Inflammatory macrophage (primary cell): ENCODE measurements around the gene UBE3D.
"Not testable (repeated sequence)": the region's sequence is repeated elsewhere in the genome, so short reads cannot be mapped to it uniquely, and the experiment has no call there.

Source experiments
- DNase-seq, 2 donors: peaks; one replicate each; pipeline ENCODE4 v3.0.0-alpha.2; 2020 to 2022

Gene UBE3D

DNA sequence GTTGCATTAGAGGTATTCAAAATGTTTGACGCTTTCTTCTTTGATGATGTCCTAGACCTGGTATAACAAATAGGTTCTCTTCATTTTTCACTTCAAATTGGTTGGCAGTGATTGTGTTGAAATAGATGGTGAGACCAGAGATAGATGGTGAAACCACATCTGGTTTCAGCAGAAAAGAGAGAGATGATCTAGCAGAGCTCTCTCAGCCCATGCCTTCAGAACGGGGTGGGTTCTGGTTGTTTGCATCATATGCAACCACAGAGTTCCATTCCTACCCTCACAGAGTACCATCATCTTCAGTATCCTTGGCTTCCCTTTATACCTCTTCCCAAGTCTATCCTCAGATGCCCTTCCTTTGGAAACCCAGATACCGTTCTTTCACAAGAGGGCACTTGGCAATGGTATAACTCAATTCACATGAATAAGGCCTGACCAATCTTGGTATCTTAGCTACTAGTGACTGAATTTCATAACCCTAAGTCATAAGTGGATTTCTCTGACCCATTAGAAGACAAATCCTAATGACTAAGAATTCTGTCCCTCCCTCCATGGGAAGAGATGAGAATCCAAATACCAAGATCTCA, 93.7 kb downstream of the UBE3D start:
- DNase-seq = no peak

DNA sequence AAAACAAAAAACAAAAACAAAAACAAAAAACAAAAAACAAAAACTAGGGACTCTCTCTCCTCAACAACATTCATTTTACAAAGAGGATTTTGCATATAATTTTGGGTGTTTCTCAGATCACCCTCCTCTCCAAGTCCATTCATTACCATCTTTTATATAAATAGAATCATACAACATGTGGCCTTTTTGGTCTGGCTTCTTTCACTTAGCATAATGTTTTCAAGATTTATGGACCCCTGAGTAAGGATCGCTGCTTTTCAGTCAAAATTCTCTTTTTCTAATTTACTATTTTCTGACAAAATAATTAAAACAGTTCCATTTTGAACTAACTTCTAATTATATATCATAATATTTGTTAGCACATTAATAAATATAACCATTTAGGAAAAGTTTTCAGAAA, 94.8 kb downstream of the UBE3D start:
- no peak for DNase-seq

DNA sequence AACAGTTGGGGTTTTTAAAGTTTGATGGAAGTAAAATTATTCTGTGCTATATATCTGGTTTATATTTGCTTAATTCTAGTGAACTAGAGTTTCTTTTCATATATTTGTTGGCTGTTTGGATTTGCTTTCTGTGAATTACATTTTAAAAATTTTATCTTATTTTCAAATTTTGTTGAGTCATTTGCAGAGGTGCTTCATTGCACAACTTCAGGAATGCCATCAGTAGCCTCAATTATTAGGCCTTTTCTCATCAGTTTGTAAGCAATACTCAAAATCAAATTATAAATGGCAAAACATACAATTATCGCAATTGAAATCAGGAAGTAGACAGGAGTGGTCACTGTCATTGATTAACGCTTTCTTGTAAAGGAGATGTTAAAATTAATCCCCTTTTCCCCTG, 96.9 kb downstream of the UBE3D start:
- no peak for DNase-seq

DNA sequence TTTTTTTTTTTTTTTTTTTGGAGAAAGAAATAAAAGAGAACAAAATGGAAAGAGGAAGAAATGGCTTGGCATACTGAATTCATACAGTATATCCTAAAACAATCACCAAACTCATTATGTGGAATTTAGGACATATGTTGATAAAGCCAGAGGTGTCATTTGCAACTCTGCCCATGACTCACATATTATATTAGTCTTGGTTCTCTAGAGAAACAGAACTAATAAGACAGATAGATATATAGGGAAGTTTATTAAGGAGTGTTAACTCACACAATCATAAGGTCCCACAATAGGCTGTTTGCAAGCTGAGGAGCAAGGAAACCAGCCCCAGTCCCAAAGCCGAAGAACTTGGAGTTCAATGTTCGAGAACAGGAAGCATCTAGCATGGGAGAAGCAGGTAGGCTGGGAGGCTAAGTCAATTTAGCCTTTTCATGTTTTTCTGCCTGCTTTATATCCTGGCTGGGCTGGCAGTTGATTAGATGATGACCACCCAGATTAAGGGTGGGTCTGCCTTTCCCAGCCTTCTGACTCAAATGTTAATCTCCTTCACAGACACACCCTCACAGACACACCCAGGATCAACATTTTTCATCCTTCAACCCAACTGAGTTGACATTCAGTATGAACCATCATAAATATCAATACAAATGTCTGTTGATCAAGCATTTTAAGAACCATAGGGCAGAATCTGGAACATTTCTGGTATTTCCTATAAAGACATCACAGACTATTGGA, 102.3 kb downstream of the UBE3D start:
- no peak for DNase-seq

DNA sequence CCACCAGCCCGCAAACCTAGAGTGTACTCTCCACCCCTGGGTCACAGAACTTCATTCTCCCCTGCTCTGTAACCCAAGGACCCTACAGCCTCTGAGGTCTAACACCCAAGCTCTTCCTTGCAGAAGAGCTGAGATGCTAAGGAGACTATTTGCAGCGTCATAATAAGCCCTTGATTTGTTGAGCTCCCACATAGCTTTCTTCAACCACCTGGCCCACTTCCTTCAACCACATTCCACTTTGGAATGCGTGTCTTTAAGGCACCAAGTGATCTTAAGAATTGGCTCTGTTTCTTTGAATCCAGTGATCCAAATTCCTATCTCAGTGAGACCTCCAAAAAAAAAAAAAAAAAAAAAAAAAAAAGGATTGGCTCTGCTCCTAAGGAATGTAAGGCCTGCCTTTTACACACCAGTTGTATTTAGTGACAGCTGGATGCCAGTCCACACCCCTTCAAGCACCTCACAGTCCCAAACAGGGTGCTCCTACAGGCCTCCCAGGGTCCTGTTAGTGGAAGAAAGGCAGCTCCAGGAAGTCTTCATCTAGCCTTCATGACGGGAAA, 106.2 kb downstream of the UBE3D start:
- no peak for DNase-seq

DNA sequence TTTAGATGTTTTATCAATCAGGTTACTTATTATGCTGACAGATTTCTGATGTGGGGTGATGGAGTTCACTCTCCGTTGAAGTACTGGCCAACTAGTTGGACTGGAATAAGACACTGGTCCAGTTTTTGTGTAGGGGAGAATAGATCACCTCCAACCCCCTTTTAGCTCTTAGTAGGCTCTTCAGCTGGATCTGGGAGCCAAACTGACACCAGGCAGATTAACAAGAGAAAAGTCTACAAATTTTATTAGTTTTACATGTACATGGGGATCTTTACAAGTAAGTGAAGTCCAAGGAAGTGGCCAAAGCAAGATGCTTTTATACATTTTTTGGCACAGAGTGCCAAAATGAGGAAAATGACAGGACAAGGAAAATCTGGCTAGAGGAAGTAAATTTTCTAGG, 107.1 kb downstream of the UBE3D start:
- DNase-seq = no peak

DNA sequence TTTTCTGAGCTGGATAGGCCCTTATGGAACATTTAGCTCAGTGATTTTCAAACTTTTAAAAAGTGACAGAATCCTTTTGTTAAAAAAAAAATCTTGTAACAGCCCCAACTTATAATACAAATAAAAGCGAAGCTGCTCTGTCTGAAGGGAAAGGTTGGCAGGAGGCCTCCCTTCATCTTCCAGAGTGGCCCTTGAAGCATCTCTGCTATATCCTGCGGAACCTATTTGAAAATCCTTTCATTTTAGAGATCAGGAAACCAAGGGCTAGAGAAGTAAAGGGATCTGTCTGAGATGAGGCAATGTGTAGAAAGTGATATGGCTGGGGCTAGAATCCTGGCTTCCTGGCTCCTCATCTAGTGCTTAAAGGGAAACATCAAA, 107.8 kb downstream of the UBE3D start:
- no peak for DNase-seq

DNA sequence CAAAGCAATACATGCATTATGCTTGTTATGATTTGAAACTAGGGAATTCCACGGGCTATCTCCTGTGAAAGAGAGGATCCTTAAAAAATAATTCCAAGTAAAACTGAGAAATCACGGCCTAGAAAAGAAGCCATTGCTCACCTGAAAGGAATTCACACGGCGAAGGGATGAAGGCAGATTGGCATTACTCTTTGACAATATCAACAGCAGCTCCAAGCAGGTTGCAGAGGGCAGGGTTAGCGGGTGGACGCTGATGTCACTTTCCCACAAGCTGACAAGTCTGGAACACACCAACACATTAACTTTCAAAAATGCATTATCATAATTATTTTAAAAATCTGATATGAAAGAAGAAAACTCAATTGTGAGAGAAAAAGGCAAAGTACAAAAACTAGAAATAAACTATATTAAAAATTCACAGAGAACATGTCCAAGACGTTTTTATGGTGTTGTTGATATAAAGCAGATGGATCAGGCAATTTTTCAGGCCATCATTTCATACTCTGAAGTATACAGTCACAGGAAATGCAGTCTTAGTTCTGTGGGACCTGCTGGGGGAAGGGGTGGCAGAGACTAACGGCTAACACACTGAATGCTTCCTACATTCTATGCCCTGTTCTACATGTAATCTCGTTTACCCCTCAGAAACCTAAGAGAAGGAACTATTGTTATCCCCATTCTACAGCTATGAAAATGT, 108.3 kb downstream of the UBE3D start:
- no peak for DNase-seq

DNA sequence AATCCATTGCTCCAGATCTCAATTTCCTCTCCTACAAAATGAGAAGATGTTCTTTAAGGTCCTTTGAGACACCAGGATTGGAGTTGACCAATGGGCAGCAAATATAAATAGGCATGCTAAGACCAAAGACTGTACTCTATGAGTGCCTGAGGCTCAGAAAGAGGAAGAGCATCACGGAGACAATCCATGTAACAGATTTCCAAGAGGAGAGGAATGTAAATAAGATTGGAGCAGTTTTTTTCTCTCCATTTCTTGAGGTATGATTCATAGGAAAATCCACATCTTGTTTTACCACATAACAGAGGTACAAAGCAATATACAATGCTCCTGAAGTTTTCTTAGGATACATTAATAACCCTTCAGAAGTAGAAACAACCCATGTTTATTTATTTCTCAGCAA, 109.8 kb downstream of the UBE3D start:
- DNase-seq = no peak

DNA sequence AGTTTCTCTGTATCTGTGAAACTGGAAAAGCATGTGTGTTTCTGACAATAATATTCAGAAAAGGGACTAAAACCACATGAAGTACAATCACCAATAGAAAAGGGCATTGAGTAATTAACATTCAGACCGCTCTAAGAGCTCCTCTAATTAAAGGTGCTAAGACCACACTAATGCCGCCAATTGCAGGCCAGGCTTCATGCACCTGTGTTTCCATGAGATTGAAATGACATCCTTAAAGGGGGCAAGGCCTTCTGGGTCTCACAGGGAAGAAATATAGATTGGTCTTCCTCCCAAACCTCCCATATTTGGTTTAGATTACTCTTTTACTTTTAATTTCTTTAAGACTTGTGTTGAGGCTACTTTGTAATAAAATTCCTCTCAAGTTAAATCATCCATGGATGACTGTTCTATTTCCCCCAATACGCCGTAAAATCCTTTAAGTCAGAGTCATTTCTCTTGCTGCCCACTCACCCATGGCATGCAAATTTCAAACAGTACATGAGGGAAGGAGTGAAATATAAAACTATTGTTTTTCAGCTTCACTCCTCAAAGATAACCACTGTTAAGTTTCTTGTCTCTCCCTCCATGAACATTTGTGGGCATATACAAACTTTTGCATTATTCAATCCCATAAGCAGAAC, 110.6 kb downstream of the UBE3D start:
- no peak for DNase-seq

DNA sequence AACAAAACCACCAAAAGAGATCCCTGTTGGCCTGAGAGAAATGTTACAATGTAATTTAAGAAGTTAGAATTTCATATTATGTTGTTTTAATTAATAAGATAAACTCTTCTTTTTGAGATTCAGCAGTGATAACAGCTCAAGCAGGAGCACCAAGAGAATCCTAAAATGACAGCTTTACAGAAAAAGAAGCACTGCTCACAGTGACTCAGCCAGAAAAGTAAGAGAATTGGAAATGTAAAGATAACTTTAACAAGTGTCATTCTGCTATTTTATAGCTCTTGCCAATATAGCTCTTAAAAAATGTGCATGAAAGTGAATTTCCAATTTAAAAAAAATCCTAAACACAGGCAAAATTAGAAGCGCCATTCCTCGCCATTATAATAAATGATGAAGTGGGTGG, 111.3 kb downstream of the UBE3D start:
- DNase-seq = no peak

DNA sequence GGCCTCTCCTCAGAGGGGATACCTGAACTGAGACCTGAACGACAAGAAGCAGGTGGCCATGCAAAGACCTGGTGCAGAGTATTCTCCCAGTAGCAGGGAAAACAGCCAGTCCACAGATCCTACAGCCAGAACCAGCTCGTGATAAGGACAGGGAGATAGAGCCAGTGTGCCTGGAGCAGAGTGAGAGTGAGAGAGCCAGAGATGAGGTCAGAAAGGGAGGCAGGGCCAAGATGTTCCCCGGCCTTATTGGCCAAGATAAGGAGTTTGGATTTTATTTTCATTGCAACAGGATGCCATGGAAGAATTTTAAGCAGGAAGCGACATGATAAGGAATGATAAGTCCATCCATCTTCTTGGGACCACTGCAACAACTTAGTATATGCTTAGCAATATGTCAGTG, 111.8 kb downstream of the UBE3D start:
- DNase-seq = no peak

DNA sequence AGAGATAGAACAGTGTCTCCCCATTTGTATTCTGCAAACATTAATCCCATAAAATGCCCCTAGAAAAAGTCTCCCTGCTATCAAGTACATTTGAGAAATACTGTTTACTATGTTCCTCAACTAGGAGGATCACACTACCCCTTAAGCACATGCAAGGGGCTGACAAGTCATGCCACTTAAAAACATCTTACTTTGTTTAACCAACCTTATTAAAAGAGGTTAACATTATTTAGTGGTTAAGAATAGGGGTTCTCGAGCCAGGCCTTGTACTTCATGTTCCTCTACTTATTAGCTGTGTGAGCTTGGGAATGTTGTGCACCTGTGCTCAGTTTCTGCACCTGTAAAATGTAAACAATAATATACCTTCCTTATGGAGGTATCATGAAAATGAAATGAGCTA, 113.7 kb downstream of the UBE3D start:
- DNase-seq = no peak

DNA sequence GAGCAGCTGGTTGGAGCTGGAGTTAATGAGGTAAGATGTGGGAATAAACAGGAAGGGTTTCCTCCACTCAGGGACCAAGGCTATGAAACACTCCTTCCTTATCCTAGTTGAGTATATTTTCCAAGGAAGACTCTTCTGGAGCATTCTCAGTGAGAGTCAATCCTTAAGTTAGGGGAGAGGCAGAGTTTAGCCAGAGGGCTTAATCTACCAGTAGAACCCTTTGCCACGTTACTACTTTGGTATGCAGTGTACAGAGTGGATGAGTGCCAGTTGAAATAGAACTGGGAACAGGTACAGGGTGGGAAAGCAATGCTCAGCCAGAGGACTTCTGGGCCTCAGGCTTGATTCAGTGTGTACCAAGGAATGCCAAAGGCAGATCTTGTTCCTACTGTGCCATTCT, 114.3 kb downstream of the UBE3D start:
- no peak for DNase-seq

DNA sequence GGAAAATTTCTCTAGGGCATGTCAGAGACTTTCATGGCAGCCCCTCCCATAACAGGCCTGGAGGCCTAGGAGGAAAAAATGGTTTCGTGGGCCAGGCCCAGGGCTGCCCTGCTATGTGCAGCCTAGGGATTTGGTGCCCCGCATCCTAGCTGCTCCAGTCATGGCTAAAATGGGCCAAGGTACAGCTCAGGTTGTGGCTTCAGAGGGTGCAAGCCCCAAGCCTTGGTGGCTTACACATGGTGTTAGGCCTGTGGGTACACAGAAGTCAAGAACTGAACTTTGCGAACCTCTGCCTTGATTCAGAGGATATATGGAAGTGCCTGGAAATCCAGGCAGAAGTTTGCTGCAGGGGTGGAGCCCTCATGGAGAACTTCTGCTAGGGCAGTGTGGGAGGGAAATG, 134.7 kb downstream of the UBE3D start:
- DNase-seq = not testable (repeated sequence)

DNA sequence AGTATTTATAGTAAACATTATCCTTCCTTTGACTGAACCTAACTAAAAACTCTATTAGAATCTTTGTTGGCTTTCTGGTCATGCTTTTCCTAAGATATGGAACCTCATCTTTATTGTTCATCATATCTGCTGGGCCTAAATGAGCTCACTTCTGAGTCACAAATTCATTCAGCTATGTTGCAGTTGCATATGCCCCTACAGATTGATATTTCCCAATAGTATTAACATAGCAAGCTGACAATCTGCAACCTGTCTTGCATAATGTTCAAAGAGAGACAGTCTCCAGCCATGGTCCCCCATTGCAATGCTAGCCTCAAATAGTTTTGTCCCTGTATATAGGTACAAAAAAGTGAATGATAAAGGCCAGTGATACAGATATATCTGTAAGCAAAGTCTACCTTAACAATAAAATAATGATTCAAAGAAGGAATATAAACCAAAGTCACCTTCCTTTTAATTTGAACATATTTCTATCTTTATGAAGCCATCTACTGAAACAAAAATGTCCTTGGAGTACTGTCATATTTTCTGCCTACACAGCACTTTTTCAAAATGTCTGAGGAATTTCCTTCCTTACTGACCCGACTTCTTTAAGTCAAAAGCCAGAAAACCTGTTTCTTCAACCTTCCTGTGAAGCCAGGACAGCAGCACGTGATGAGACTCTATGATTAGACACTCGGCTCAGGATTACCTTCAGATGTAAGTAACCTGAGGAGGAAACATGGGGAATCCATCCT, 140.7 kb downstream of the UBE3D start:
- no peak for DNase-seq

DNA sequence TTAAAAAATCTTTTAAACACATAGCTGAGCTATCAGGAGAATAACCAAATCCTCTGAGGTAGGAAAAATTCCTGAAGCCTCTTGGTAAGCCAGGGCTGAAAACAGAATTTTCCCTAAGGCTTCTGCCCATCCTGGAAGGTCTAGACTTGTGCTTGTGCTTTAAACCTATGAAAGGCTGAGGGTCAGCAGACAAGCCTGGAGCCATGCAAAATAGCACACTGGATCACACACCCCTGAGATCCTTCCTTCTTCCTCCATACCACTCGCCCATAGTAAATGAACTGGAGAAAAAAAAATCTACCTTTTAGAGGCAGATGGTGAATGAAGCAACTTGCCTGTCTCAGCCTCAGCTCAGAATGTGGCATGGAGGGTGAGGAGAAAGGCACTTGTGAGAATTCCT, 144.4 kb downstream of the UBE3D start:
- DNase-seq = no peak

DNA sequence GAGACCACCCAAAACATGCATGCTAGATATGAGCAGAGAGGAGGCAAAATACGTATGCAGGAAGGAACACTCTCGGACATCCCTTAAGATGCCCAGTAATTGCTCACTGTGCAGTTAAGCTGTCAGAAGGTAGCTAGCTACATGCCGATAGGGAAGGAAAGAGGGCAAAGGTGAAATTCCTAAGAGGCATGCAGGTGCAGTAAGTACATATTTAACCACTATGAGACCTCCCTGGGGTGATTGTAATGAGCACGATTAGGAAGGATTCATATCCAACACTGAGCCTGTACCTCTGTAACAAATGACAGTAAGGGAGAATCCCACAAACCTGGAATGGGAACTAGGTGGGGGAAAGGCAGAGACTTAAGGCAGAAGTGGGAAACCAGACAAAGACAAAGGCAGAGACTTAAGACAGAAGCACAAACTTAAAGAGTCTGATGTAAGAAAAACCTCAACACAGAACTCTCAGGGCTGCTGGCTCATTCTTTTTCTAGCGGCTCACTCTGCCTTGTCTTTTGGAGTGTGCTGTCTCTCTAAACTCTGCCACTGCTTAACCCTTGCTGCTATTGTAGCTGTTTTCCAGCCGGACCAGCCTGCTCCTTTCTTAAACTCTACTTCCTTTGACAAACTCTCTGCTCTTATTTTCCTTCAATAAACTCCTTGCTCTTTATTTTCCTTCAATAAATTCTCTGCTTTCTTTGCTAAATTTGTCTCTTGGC, 148.1 kb downstream of the UBE3D start:
- no peak for DNase-seq

DNA sequence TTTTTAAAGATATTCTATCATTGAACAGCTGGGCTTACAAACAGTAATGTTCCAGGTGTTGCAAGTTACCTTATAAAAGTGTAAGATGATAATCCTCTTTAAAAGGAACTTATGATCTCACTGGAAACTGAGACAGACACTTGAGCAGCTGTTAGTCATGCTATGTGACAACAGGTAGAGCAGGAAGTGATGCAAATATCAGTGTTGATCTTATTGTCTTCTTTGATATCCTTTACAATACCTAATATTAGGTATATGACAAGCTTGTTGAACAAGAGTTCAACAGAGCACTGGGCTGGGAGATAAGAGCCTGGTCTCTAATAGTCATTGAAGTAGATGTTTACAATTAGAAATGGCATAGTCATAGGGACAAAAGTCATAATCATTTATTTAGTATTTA, 150.0 kb downstream of the UBE3D start:
- no peak for DNase-seq

DNA sequence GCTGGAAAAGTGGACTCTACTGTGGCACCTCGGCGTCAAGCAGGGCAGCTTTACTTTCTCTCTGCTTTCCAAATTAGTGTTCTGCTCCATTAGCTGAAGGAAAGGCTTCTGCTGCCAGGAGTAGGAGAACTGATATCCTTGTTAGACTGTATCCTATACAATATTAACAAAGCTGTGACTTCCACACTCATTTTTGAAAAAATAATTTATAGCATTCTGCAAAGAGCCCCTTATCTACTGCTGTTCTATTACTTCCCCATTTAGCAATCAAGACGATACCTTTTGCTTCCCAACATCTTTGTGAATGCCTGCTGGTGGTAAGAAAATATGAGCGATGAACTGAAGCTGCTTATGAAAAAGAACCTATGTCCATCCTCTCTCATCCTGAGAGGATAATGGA, 151.1 kb downstream of the UBE3D start:
- DNase-seq = no peak

DNA sequence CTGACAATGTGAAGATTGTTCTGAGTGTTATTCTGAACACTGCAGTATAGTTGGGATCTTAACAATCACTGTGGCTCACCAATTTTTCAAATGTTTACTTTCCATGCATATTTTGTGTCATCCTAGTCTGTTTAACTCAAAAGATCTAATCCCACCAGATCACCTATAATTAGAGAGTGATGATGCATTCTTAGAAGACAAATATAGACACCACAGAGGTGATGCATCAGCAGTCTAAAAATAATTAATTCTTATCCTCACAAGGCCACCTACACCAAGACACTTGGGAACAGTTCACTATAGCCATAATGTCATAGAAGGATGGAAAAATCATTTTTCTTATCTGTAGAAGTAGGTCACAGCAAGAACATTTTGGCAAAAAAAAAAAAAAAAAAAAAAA, 154.8 kb downstream of the UBE3D start:
- DNase-seq = no peak

DNA sequence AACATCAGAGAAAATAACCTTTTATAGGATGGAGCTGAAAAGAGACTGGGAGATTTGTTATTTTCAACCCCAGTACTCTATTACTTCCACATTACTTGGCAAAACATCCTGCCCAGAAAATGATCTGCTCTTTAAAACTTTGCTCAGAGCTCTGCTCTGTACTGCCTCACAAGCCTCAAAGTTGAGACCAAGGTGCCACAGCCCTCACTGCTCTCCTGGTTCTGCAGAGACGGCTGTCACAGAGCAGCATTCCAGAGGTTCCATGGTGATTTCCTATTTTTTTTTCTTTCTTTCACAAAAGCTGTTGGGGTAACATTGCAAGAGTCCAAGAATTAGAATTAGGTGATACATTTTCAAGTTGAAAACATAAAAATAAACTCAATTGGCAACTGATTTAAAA, 155.2 kb downstream of the UBE3D start:
- no peak for DNase-seq
